GM18909 (cell line): ENCODE measurements around the gene SYNJ1.
"Not testable (repeated sequence)": the region's sequence is repeated elsewhere in the genome, so short reads cannot be mapped to it uniquely, and the experiment has no call there.

Experiments
- ATAC-seq: cut with Tn5 transposase; IDR thresholded peaks from one replicate; pipeline ENCODE4 v1.9.1; 2021; ENCODE audit warnings: mild to moderate bottlenecking; ENCODE audit not compliant: unreplicated experiment, poor library complexity

Gene SYNJ1

GRCh38 chr21:32641710-32642698, 85.8 kb downstream of the SYNJ1 start:
- no peak for ATAC-seq

- ATAC-seq, result no peak
Measured at GRCh38 chr21:32626621-32627196, 101.1 kb downstream of the SYNJ1 start.

- not testable (repeated sequence) for ATAC-seq
Measured at GRCh38 chr21:32618218-32618617, 109.6 kb downstream of the SYNJ1 start.

- no peak for ATAC-seq
Measured at GRCh38 chr21:32613436-32614043, 114.3 kb downstream of the SYNJ1 start.

GRCh38 chr21:32612999-32613337, 114.8 kb downstream of the SYNJ1 start:
- no peak for ATAC-seq

GRCh38 chr21:32612075-32612998, 115.5 kb downstream of the SYNJ1 start, which contains the start of gene CFAP298:
Gene CFAP298, minus strand, starts transcription at chr21:32612377. Its CDS starts 134 bp downstream, at chr21:32612243.
- peak; percentile 97 for ATAC-seq

GRCh38 chr21:32611471-32611997, 116.3 kb downstream of the SYNJ1 start:
- ATAC-seq, result peak; percentile 21

- ATAC-seq, result not testable (repeated sequence)
Measured at GRCh38 chr21:32610940-32611339, 116.9 kb downstream of the SYNJ1 start.

- ATAC-seq, result no peak
Measured at GRCh38 chr21:32608851-32609250, 119.0 kb downstream of the SYNJ1 start.

GRCh38 chr21:32605469-32605868, 122.3 kb downstream of the SYNJ1 start:
- no peak for ATAC-seq

- no peak for ATAC-seq
Measured at GRCh38 chr21:32604464-32604863, 123.3 kb downstream of the SYNJ1 start.

GRCh38 chr21:32603131-32603530, 124.7 kb downstream of the SYNJ1 start:
- ATAC-seq, result no peak

- ATAC-seq, result no peak
Measured at GRCh38 chr21:32602099-32602498, 125.7 kb downstream of the SYNJ1 start.

GRCh38 chr21:32599526-32599925, 128.3 kb downstream of the SYNJ1 start:
- no peak for ATAC-seq

- no peak for ATAC-seq
Measured at GRCh38 chr21:32599091-32599490, 128.7 kb downstream of the SYNJ1 start.

GRCh38 chr21:32597205-32597604, 130.6 kb downstream of the SYNJ1 start:
- no peak for ATAC-seq

GRCh38 chr21:32595431-32595830, 132.4 kb downstream of the SYNJ1 start:
- no peak for ATAC-seq

- no peak for ATAC-seq
Measured at GRCh38 chr21:32593690-32594089, 134.1 kb downstream of the SYNJ1 start.

- no peak for ATAC-seq
Measured at GRCh38 chr21:32592929-32593502, 134.8 kb downstream of the SYNJ1 start.
